Natural killer cell (primary cell): Measurements from ENCODE around the gene MSI2. TPM values are rescaled to one million over a fixed set of nuclear protein-coding genes. Genes with fewer than 3 reads are reported as not detected.
"Not testable (repeated sequence)": the region's sequence is repeated elsewhere in the genome, so short reads cannot be mapped to it uniquely, and the experiment has no call there.

ENCODE experiments used
- ATAC-seq, 3 donors: fragments of 150-1000 bp in 2 of 3; fragments of 200-7000 bp in 1 of 3; cut with Tn5 transposase; 1 replicate in 1 of 3; 2 replicates in 2 of 3; pipeline ENCODE4 v1.10.0; 2021; ENCODE audit warnings: mild to moderate bottlenecking in 2 of 3, moderate library complexity in 2 of 3
- DNase-seq, 2 donors: peaks; one replicate each; pipeline versions ENCODE4 v3.0.0 to v3.0.0-alpha.2; 2013 to 2021; ENCODE audit warnings: mixed read lengths in 1 of 2
- H3K27ac ChIP-seq: one replicate; pipeline ENCODE4 v1.5.1; 2013; ENCODE audit warnings: mild to moderate bottlenecking, low read length
- H3K27me3 ChIP-seq: one replicate; pipeline ENCODE4 v1.6.1; 2013; ENCODE audit warnings: low read length; ENCODE audit not compliant: control insufficient read depth, insufficient read depth
- H3K36me3 ChIP-seq: one replicate; pipeline ENCODE4 v1.6.1; 2013; ENCODE audit warnings: low read length; ENCODE audit not compliant: control insufficient read depth, insufficient read depth
- H3K4me1 ChIP-seq: one replicate; pipeline ENCODE4 v1.6.1; 2013; ENCODE audit warnings: low read length; ENCODE audit not compliant: control insufficient read depth, insufficient read depth
- H3K4me3 ChIP-seq: one replicate; pipeline ENCODE4 v1.5.1; 2013; ENCODE audit warnings: low read length
- H3K9me3 ChIP-seq: one replicate; pipeline ENCODE4 v1.6.1; 2013; ENCODE audit warnings: low read length; ENCODE audit not compliant: control insufficient read depth, insufficient read depth
- H3K27ac Mint-ChIP-seq, 2 donors: one replicate each; pipeline ENCODE4 v1.8.0; 2022; ENCODE audit warnings: mild to moderate bottlenecking in 2 of 2, mixed read lengths in 2 of 2, moderate library complexity in 1 of 2
- H3K27me3 Mint-ChIP-seq, 2 donors: one replicate each; pipeline ENCODE4 v1.8.0; 2022; ENCODE audit warnings: low read depth in 2 of 2, mixed read lengths in 2 of 2
- H3K36me3 Mint-ChIP-seq: one replicate; pipeline ENCODE4 v1.8.0; 2022; ENCODE audit warnings: mixed read lengths
- H3K4me1 Mint-ChIP-seq, 2 donors: one replicate each; pipeline ENCODE4 v1.8.0; 2022; ENCODE audit warnings: mixed read lengths in 2 of 2
- H3K4me3 Mint-ChIP-seq: one replicate; pipeline ENCODE4 v1.8.0; 2022; ENCODE audit warnings: mild to moderate bottlenecking, moderate library complexity, mixed read lengths
- H3K9me3 Mint-ChIP-seq, 2 donors: one replicate each; pipeline ENCODE4 v1.8.0; 2022; ENCODE audit warnings: mixed read lengths in 2 of 2
- CTCF ChIP-seq: fragments of 200-600 bp; IDR thresholded peaks from one replicate; pipeline ENCODE4 v1.8.0; 2022; ENCODE audit warnings: antibody characterized with exemption
- WGBS: methylation state at CpG from one replicate; pipeline ENCODE4 v1.1.7; 2013; ENCODE audit warnings: missing lambda C conversion rate; ENCODE audit not compliant: insufficient coverage; 5-methylcytosine and 5-hydroxymethylcytosine counted together
- intact Hi-C: fragments of 100-400 bp; cut with micrococcal nuclease; formaldehyde crosslinking; loops from one replicate; pipeline ENCODE4 v1.14.2; 2022
- total RNA-seq, 4 donors: library from RNA; stranded (reverse); fragments of 120-200 nt in 1 of 4; gene quantifications; one replicate each; pipeline versions ENCODE4 v1.2.3 to v1.2.4, GENCODE V29; 2013 to 2022

Gene MSI2
- total RNA-seq, 3 donors from 2014 or later (not counting 1 experiment from before 2014, with no cell fraction given), result 95.5 to 145 (median 96.8) TPM

- no peaks in the 10 kb centered on the region for H3K4me1 ChIP-seq
- no peaks in the 10 kb centered on the region for H3K36me3 ChIP-seq
- Mint-ChIP-seq H3K4me1 (no peaks in the 10 kb centered on the region), H3K9me3 (no peaks in the 10 kb centered on the region), H3K27me3 (peaks cover 20 to 39% of the 10 kb centered on the region in 2 donors), H3K4me3 (no peak overlapping the region), H3K36me3 (no peaks in the 10 kb centered on the region), H3K27ac (no peak overlapping the region)
- DNase-seq, result no peak
- no peak overlapping the region for H3K4me3 ChIP-seq
- WGBS, result 41% methylated on average over 6 of the region's 8 CpGs
- TF ChIP-seq CTCF, result no peak
- no peaks in the 10 kb centered on the region for H3K9me3 ChIP-seq
- no peak for ATAC-seq
- no peak overlapping the region for H3K27ac ChIP-seq
- intact Hi-C loops, result no loop called here
- H3K27me3 ChIP-seq, result no peaks in the 10 kb centered on the region
Measured at GRCh38 chr17:57215317-57215716, 41.0 kb upstream of the MSI2 start.

GRCh38 chr17:57221366-57222350 is 34.7 kb upstream of the MSI2 start:
- Histone ChIP-seq H3K4me3 (no peak overlapping the region), H3K27me3 (no peaks in the 10 kb centered on the region), H3K4me1 (no peaks in the 10 kb centered on the region), H3K36me3 (no peaks in the 10 kb centered on the region), H3K9me3 (no peaks in the 10 kb centered on the region), H3K27ac (no peak overlapping the region)
- Mint-ChIP-seq H3K9me3 (no peaks in the 10 kb centered on the region), H3K4me1 (no peaks in the 10 kb centered on the region), H3K27me3 (peaks cover 10 to 28% of the 10 kb centered on the region in 2 donors), H3K4me3 (no peak overlapping the region), H3K27ac (no peak overlapping the region), H3K36me3 (no peaks in the 10 kb centered on the region)
- no CpG with 5 or more reads among the region's 3 CpGs for WGBS
- DNase-seq (no peak), ATAC-seq (no peak)
- TF ChIP-seq CTCF, result no peak
- intact Hi-C loops, result no loop called here

GRCh38 chr17:57222422-57222821 is 33.9 kb upstream of the MSI2 start:
- DNase-seq, H3K4me1 Mint-ChIP-seq, H3K36me3 Mint-ChIP-seq, H3K9me3 ChIP-seq, H3K27ac Mint-ChIP-seq, H3K27ac ChIP-seq, H3K36me3 ChIP-seq, intact Hi-C loops, H3K9me3 Mint-ChIP-seq, H3K4me3 Mint-ChIP-seq, H3K27me3 ChIP-seq, H3K4me3 ChIP-seq, ATAC-seq, H3K4me1 ChIP-seq: not testable (repeated sequence)
- WGBS, result no CpG with 5 or more reads among the region's 1 CpG
- peaks cover 14 to 30% of the 10 kb centered on the region in 2 donors for H3K27me3 Mint-ChIP-seq

- DNase-seq, result no peak
- peaks cover 6% of the 10 kb centered on the region for H3K27me3 ChIP-seq
- no peak for ATAC-seq
- no peaks in the 10 kb centered on the region for H3K36me3 ChIP-seq
- H3K9me3 ChIP-seq, result no peaks in the 10 kb centered on the region
- Mint-ChIP-seq H3K27me3 (peaks cover 22 to 31% of the 10 kb centered on the region in 2 donors), H3K4me3 (no peak overlapping the region), H3K4me1 (no peaks in the 10 kb centered on the region), H3K27ac (no peak overlapping the region), H3K36me3 (no peaks in the 10 kb centered on the region), H3K9me3 (no peaks in the 10 kb centered on the region)
- no peak overlapping the region for H3K4me3 ChIP-seq
- no peak for TF ChIP-seq CTCF
- H3K27ac ChIP-seq, result no peak overlapping the region
- intact Hi-C loops, result no loop called here
- WGBS, result 100% methylated on average over 2 of the region's 2 CpGs
- no peaks in the 10 kb centered on the region for H3K4me1 ChIP-seq
Measured at GRCh38 chr17:57225127-57225526, 31.2 kb upstream of the MSI2 start.
